Smooth muscle cell (in vitro differentiated cells): Measurements from ENCODE around the gene RHCE. TPM values are rescaled to one million over a fixed set of nuclear protein-coding genes. Genes with fewer than 3 reads are reported as not detected.
A peak's percentile ranks its signal among the peaks of the same experiment; 100 is the strongest.

Experiments
- DNase-seq: peaks from one replicate; lab custom pipeline; 2025; ENCODE audit not compliant: unreplicated experiment; lab: John Stamatoyannopoulos, UW
- H2AFZ ChIP-seq: fragments of 200-600 bp; sonication (generic); 2 replicates; pipeline ENCODE4 v1.6.0; 2016; ENCODE audit warnings: antibody characterized with exemption, low read depth, mild to moderate bottlenecking
- H3F3A ChIP-seq: fragments of 200-600 bp; sonication (generic); 2 replicates; pipeline ENCODE4 v1.6.0; 2017; ENCODE audit warnings: antibody characterized with exemption, low read depth
- H3K27ac ChIP-seq: fragments of 200-600 bp; sonication (generic); 2 replicates; pipeline ENCODE4 v1.5.1; 2016; ENCODE audit warnings: low read depth, mild to moderate bottlenecking
- H3K27me3 ChIP-seq: fragments of 200-600 bp; sonication (generic); 2 replicates; pipeline ENCODE4 v1.6.1; 2016; ENCODE audit warnings: low read depth, mild to moderate bottlenecking
- H3K36me3 ChIP-seq: fragments of 200-600 bp; sonication (generic); 2 replicates; pipeline ENCODE4 v1.5.1; 2016; ENCODE audit warnings: low read depth
- H3K4me1 ChIP-seq: fragments of 200-600 bp; sonication (generic); 2 replicates; pipeline ENCODE4 v1.5.1; 2016; ENCODE audit warnings: low read depth
- H3K4me2 ChIP-seq: fragments of 200-600 bp; sonication (generic); 2 replicates; pipeline ENCODE4 v1.6.0; 2016; ENCODE audit warnings: mild to moderate bottlenecking
- H3K4me3 ChIP-seq: fragments of 200-600 bp; sonication (generic); 2 replicates; pipeline ENCODE4 v1.5.1; 2016; ENCODE audit warnings: mild to moderate bottlenecking
- H3K79me2 ChIP-seq: fragments of 200-600 bp; sonication (generic); 2 replicates; pipeline ENCODE4 v1.6.0; 2016; ENCODE audit warnings: low read depth, mild to moderate bottlenecking
- H3K9ac ChIP-seq: fragments of 200-600 bp; sonication (generic); 2 replicates; pipeline ENCODE4 v1.6.0; 2016; ENCODE audit warnings: low read depth
- H3K9me3 ChIP-seq: fragments of 200-600 bp; sonication (generic); replicated peaks from 2 replicates; pipeline ENCODE4 v1.5.1; 2016; ENCODE audit warnings: low read depth
- H4K20me1 ChIP-seq: fragments of 200-600 bp; sonication (generic); 2 replicates; pipeline ENCODE4 v1.6.0; 2016; ENCODE audit warnings: low read depth
- WGBS: methylation state at CpG from one replicate; pipeline ENCODE4 v1.1.7; 2016; ENCODE audit warnings: low lambda C conversion rate; 5-methylcytosine and 5-hydroxymethylcytosine counted together
- polyA plus RNA-seq: library from polyadenylated mRNA; unstranded; fragments of >200 nt; fragmentation: Nextera tagmentation; extraction: Ambion mirVana; gene quantifications from 2 replicates; pipeline ENCODE4 v1.2.1, GENCODE V29; 2016
- total RNA-seq: library from RNA; depleted of rRNA; stranded (reverse); fragments of >200 nt; gene quantifications from 2 replicates; pipeline ENCODE4 v1.2.3, GENCODE V29; 2014
- TF ChIP-seq, protein P1 (sequence below): fragments of 200-600 bp; sonication (generic); IDR thresholded peaks from 2 replicates; pipeline ENCODE4 v1.5.1; 2017; ENCODE audit warnings: borderline replicate concordance, mild to moderate bottlenecking, antibody characterized with exemption; ENCODE audit not compliant: insufficient read depth, poor library complexity, severe bottlenecking

The RHCE gene
- total and polyA plus RNA-seq, 2 experiments from 2014 or later = 0.45 to 4.9 TPM

DNA sequence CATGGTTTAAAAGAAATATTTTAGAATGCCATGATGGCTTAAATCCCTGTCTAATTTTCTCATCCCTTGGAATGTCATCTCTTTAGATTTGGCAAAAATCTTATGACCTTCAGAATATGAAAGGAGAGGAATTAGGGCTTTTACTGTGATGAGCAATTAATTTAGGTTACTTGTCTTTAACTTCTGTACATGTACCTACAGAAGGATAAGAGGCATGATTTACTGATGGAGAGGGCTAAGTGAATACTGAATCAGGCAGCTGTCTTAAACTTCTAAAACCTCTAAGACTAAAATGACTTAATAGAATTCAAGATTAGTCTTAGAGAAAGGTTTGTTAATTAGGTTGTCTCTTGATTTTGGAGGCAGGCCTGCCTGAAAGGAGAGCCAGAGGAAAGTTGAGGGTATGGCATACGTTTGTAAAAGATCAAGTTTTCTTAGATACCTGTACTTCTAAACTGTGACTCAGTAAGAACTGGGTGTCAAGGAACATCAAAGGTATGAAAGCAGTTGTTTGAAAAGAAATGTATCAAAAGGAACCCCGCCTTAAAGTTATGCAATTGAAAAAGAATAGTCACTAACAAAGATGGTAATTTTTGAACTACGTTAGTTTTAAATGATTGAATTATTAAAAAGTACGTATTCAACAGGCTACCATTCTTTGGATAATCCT lies 22.5 kb upstream of the RHCE start:
- Histone ChIP-seq H3K79me2 (peaks cover 97% of the 10 kb centered on the region), H3K9ac (no peak overlapping the region), H3K9me3 (no peaks in the 10 kb centered on the region), H3K4me2 (no peak overlapping the region), H3F3A (no peaks in the 10 kb centered on the region), H3K4me3 (no peak overlapping the region), H3K27ac (peak overlapping the region; percentile 5), H3K27me3 (no peaks in the 10 kb centered on the region), H2AFZ (no peak overlapping the region), H3K4me1 (no peaks in the 10 kb centered on the region), H3K36me3 (no peaks in the 10 kb centered on the region), H4K20me1 (peaks cover 100% of the 10 kb centered on the region)
- 90% methylated on average over 4 of the region's 4 CpGs for WGBS
- TF ChIP-seq, protein P1, sequence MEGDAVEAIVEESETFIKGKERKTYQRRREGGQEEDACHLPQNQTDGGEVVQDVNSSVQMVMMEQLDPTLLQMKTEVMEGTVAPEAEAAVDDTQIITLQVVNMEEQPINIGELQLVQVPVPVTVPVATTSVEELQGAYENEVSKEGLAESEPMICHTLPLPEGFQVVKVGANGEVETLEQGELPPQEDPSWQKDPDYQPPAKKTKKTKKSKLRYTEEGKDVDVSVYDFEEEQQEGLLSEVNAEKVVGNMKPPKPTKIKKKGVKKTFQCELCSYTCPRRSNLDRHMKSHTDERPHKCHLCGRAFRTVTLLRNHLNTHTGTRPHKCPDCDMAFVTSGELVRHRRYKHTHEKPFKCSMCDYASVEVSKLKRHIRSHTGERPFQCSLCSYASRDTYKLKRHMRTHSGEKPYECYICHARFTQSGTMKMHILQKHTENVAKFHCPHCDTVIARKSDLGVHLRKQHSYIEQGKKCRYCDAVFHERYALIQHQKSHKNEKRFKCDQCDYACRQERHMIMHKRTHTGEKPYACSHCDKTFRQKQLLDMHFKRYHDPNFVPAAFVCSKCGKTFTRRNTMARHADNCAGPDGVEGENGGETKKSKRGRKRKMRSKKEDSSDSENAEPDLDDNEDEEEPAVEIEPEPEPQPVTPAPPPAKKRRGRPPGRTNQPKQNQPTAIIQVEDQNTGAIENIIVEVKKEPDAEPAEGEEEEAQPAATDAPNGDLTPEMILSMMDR = no peak
- DNase-seq = no peak

DNA sequence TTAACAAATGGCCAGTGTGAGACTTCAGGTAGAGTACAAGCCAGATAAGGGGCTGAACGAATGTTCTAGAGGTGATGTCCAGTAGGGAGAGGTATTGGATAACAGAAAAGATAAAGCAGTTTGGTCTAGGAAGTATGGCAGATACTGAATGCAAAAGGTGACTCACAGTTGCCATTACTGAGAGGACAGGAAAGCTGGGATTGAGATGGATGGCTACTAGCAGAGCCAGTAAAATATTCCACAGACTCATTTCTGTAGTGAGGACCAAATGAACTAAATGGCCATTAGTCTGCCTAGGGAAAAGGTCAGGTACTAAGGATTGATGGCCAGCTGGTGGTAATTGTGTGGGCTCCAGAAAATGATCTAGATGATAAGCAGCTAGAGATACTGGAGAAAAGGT lies 21.6 kb upstream of the RHCE start:
- 48% methylated on average over 1 of the region's 1 CpG for WGBS
- TF ChIP-seq, protein P1 = no peak
- H3K36me3 ChIP-seq = no peaks in the 10 kb centered on the region

DNA sequence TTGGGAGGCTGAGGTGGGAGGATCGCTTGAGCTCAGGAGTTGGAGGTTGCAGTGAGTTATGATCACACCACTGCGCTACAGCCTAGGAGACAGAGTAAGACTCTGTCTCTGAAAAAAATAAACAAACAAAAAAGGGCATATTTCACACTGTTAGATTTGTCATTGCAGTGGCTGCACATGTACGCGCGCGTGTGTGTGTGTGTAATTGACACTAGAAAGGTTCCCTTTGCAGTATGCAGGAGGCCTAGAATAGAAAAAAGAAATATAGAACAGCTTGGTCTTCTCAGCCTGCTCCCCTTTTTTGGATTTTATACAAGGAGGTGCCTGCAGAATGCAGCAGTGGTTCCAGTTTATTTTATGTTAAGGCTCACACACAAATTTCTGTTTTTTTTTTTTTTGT lies 18.7 kb upstream of the RHCE start:
- Histone ChIP-seq H3K9ac (no peak overlapping the region), H3K9me3 (no peaks in the 10 kb centered on the region), H3K27me3 (no peaks in the 10 kb centered on the region), H3K4me2 (no peak overlapping the region), H4K20me1 (peaks cover 100% of the 10 kb centered on the region), H3K79me2 (peaks cover 99% of the 10 kb centered on the region), H3K36me3 (no peaks in the 10 kb centered on the region), H3F3A (peaks cover 4% of the 10 kb centered on the region), H3K4me1 (no peaks in the 10 kb centered on the region), H3K27ac (no peak overlapping the region), H3K4me3 (no peak overlapping the region), H2AFZ (no peak overlapping the region)
- no peak for DNase-seq
- over 99% methylated on average over 6 of the region's 6 CpGs for WGBS
- TF ChIP-seq, protein P1 = no peak

More for the DNA sequence above, 21.6 kb upstream of the RHCE start:
- H2AFZ ChIP-seq = no peak overlapping the region
- H3K9ac ChIP-seq = no peak overlapping the region
- no peak overlapping the region for H3K4me3 ChIP-seq
- H3K4me2 ChIP-seq = no peak overlapping the region
- peaks cover 100% of the 10 kb centered on the region for H4K20me1 ChIP-seq
- H3K79me2 ChIP-seq = peaks cover 99% of the 10 kb centered on the region
- no peak overlapping the region for H3K27ac ChIP-seq
- no peaks in the 10 kb centered on the region for H3K9me3 ChIP-seq
- DNase-seq = no peak
- no peaks in the 10 kb centered on the region for H3K27me3 ChIP-seq
- H3K4me1 ChIP-seq = no peaks in the 10 kb centered on the region
- no peaks in the 10 kb centered on the region for H3F3A ChIP-seq

DNA sequence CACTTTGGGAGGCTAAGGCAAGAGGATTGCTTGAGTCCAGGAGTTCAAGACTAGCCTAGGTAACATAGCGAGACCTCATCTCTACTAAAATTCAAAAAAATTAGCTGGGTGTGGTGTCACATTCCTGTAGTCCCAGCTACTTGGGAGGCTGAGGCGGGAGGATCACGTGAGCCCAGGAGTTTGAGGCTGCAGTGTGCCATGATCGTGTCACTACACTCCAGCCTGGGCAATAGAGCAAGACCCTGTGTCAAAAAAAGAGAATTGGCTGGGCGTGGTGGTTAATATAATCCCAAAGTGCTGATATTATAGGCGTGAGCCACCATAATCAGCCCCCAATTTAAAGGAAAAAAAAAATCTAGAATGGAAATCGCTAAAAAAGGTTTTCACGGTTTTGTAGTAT lies 17.0 kb upstream of the RHCE start:
- TF ChIP-seq, protein P1 = no peak
- 98% methylated on average over 8 of the region's 8 CpGs for WGBS

More for the DNA sequence above, 17.0 kb upstream of the RHCE start:
- Histone ChIP-seq H2AFZ (no peak overlapping the region), H3K79me2 (peaks cover 99% of the 10 kb centered on the region), H4K20me1 (peaks cover 100% of the 10 kb centered on the region), H3K36me3 (no peaks in the 10 kb centered on the region), H3K4me3 (no peak overlapping the region), H3K4me2 (no peak overlapping the region), H3K27me3 (no peaks in the 10 kb centered on the region), H3K9ac (no peak overlapping the region), H3K27ac (no peak overlapping the region), H3K9me3 (no peaks in the 10 kb centered on the region), H3F3A (peaks cover 4% of the 10 kb centered on the region), H3K4me1 (no peaks in the 10 kb centered on the region)
- no peak for DNase-seq
